Measurements from ENCODE around the gene RNU7-1.

RNU7-1 gene

GRCh38 chr12:6952121-6952862, 8.7 kb downstream of the RNU7-1 start:
- DNase-seq (ENCODE audit: low read depth in 1 of 2, low spot score in 1 of 2), result no peak

DNA sequence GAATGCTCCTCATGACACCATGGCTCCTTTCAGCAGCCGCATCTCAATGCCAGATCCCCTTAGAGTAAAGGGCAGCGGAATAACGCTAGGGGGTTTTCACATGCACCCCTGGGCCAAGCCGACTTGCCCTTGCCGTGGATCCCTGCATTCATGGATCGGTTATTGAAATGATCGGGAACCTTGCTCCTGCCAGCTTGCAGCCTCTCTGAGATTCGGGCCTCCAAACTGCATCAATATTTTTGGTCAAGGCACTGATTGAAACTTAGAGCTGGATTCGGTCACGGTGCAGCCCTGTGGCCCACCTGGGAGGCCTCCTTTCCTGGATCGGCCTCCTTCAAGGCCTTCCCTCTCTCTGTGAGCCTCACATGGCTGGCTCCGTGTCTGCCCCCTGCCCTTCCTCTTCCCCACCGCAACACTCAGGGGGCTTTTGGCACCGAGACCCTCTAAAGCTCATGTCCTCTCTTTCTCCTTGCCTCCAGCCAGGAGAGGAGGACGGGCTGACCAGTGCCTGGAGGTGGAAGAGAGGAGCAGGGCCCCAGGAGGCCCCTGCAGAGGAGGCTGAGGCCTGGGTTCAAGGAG, 9.3 kb downstream of the RNU7-1 start:
- no peak for DNase-seq (ENCODE audit: low read depth in 1 of 2, low spot score in 1 of 2)

GRCh38 chr12:6953442-6954315, 10.1 kb downstream of the RNU7-1 start:
- peak in 1 of 2 donors; percentile 85 for DNase-seq (ENCODE audit: low read depth in 1 of 2, low spot score in 1 of 2)

- DNase-seq (ENCODE audit: low read depth in 1 of 2, low spot score in 1 of 2), result no peak
Measured at GRCh38 chr12:6954316-6955107, 10.9 kb downstream of the RNU7-1 start.

GRCh38 chr12:6955108-6956020, 11.7 kb downstream of the RNU7-1 start:
- no peak for DNase-seq (ENCODE audit: low read depth in 1 of 2, low spot score in 1 of 2)

DNA sequence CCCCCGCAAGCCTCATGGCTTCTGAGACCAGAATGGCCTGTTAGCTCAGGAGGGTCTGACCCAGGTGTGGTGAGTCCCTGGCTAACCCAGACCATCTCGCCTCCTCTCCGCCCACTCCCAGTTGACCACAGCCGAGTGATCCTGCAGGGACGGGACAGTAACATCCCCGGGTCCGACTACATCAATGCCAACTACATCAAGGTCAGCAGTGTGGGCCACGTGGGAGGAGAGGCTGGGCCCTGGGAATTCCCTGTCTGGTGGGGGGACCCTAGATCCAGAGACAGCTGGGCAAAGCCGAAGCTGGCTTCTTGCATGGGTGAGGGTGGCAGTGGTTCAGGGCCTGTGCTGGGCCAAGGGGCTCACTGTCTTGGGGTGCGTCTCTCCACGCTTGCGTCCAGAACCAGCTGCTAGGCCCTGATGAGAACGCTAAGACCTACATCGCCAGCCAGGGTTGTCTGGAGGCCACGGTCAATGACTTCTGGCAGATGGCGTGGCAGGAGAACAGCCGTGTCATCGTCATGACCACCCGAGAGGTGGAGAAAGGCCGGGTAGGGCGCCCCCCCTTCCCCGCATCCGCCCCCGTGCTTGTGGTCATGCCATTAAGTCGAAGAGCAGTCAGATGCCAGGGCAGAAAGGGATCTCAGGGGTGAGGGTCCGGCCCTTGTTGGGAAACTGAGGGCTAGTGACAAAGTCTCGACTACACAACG, 12.6 kb downstream of the RNU7-1 start:
- DNase-seq (ENCODE audit: low read depth in 1 of 2, low spot score in 1 of 2), result no peak

GRCh38 chr12:6957151-6957701, 13.6 kb downstream of the RNU7-1 start:
- no peak for DNase-seq (ENCODE audit: low read depth in 1 of 2, low spot score in 1 of 2)

DNA sequence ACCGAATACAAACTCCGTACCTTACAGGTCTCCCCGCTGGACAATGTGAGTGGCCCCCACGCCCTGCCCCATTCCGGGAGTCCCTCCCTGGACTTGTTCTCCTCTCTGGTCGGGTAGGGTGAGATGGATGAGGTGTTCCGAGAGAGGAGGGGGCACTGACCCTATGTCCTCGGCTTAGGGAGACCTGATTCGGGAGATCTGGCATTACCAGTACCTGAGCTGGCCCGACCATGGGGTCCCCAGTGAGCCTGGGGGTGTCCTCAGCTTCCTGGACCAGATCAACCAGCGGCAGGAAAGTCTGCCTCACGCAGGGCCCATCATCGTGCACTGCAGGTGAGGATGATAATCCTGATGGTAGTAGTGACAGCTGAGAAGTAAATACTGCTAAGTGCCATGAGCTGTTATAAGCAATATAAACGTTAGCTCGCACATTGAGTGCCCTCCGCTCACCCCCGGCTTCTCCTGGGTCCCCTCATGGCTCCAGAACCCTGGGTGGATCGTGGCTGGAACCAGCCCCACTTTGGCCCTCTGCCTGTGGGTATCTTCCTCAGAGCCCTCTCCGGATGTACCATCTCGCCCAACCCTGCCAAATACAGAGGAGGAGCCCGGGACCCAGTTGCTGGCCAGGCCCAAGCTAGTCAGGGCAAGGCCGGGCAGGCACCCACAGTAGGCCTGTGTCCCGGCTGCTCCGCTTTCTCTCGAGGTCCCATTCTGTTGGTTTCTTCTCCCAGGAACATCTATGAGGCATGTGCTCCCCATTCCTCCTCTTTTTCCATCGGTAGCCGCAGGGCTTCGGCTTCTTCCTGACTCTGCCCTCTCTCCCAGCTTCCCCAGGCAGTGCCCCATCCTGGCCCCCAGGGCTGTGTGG, 14.4 kb downstream of the RNU7-1 start:
- DNase-seq (ENCODE audit: low read depth in 1 of 2, low spot score in 1 of 2), result no peak

GRCh38 chr12:6958609-6959057, 15.0 kb downstream of the RNU7-1 start:
- DNase-seq (ENCODE audit: low read depth in 1 of 2, low spot score in 1 of 2), result no peak

GRCh38 chr12:6959058-6959804, 15.6 kb downstream of the RNU7-1 start:
- peak in 1 of 2 donors; percentile 74 for DNase-seq (ENCODE audit: low read depth in 1 of 2, low spot score in 1 of 2)

DNA sequence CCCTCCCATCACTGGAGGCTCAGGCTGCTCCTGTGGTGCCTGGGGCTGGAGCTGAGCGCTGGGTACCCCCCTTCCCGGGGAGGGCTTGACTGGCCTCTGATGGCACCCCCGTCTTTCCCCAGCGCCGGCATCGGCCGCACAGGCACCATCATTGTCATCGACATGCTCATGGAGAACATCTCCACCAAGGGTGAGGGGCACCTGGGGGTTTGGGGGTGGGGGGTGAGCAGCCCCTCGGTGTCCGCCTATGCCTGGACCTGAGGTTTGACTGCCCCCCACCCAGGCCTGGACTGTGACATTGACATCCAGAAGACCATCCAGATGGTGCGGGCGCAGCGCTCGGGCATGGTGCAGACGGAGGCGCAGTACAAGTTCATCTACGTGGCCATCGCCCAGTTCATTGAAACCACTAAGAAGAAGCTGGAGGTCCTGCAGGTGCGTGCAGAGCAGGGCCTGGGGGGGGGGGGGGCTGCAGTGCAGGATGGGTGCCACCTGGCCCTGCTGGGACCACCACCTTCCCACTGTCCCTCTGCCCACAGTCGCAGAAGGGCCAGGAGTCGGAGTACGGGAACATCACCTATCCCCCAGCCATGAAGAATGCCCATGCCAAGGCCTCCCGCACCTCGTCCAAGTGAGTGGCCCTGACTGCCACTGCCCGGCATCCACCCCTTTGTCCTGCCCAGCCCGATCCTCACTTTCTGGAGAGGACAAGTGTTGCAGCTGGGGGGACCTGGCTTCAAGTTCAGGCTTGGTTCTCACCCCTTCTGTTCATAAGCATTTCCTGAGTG, 16.4 kb downstream of the RNU7-1 start:
- no peak for DNase-seq (ENCODE audit: low read depth in 1 of 2, low spot score in 1 of 2)

DNA sequence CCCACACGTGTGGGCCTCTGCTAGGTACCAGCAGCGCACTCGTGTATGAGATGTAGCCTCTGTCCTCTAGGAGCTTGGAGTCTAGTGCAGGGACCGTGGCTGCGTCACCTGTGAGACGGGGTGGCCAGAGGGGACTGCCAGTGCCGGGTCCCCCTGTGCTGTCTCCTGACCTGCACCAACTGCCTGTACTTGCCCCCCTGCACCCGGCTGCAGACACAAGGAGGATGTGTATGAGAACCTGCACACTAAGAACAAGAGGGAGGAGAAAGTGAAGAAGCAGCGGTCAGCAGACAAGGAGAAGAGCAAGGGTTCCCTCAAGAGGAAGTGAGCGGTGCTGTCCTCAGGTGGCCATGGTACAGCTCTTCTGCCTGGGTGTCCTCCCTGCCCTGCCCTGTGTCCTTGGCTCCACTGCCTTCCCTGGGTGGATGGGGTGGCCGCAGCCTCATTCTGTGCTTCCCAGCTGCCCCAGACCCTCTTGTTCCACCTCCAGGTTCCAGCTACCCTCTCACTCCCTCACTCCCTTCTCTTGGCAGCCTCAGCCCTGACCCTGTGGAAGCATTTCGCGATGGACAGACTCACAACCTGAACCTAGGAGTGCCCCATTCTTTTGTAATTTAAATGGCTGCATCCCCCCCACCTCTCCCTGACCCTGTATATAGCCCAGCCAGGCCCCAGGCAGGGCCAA, 17.1 kb downstream of the RNU7-1 start:
- no peak for DNase-seq (ENCODE audit: low read depth in 1 of 2, low spot score in 1 of 2)

DNA sequence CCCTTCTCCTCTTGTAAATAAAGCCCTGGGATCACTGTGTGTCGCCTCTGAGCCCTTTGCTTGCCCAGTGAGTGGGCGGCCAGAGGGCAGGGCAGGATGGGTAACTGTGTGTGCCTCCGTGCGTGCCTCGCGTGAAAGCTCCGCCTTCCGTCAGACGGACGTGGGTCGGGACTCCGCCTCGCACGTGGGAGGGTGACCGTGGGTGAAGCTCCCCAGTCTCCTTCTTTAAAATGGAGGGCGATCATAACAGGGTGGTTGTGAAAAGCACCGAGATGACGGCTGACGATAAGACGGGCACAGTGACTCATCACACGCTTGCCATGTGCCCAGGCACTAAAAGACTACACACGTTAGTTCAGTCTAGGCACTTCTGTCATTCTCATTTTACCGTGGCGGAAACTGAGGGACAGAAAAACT, 17.7 kb downstream of the RNU7-1 start:
- DNase-seq (ENCODE audit: low read depth in 1 of 2, low spot score in 1 of 2), result peak; percentile 88 to 93

GRCh38 chr12:6961695-6962284, 18.2 kb downstream of the RNU7-1 start:
- DNase-seq (ENCODE audit: low read depth in 1 of 2, low spot score in 1 of 2), result no peak

DNA sequence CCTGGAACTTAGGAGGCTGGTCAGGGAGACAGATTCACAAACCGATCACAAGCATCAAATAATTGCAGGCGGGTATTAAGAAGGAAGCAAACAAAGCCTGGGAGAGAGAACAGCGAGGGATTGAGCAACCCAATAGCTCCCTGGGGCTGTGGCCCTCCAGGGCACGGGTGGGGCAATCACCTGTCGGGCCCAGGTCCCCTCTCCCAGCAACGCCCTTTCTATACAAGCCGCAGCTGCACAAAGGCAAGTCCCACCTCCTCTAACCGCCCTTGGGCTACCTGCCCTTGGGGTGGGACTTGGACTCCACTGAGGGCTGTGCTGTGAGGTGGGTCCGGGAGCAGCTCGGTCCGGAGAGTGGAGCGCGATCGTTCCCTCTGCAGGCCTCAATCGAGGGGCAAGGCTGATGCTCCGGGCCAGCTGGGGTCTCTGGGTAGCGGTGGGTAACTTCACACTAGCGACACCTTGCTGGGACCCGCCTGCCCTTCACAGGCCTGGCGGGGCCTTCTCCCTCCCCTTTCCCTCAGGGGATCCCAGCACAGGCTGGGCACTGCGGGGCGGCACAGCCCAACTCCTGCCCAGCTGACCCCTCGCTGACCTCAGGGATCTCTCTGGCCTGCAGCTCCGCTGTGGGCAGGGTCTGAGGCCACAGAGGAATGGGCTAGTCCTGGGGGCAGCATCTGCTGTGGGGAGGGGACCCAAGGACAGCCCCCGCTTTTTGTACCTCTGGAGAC, 18.8 kb downstream of the RNU7-1 start:
- DNase-seq (ENCODE audit: low read depth in 1 of 2, low spot score in 1 of 2), result no peak
